Activated B cell treated with CpG ODN at 0.5 μM for 24 hours (primary cell): Measurements from ENCODE around the gene SDF2. TPM values are rescaled to one million over a fixed set of nuclear protein-coding genes. Genes with fewer than 3 reads are reported as not detected.

Experiments used
- ATAC-seq: fragments of 200-7000 bp; cut with Tn5 transposase; one replicate; pipeline ENCODE4 v1.10.0; 2021; ENCODE audit warnings: low read depth, mild to moderate bottlenecking, moderate library complexity
- CTCF ChIA-PET: fragments of 350-600 bp; sonication (Branson Sonifier 250); formaldehyde crosslinking; loops from one replicate; lab custom pipeline; 2021; ENCODE audit warnings: antibody characterized with exemption; lab: Charles Lee
- POLR2A ChIA-PET: fragments of 350-600 bp; sonication (Branson Sonifier 250); formaldehyde crosslinking; loops from one replicate; lab custom pipeline; 2021; ENCODE audit warnings: antibody characterized with exemption; lab: Charles Lee
- DNase-seq: peaks from one replicate; pipeline ENCODE4 v3.0.0; 2022
- H3K27ac Mint-ChIP-seq: one replicate; pipeline ENCODE4 v1.8.0; 2020; ENCODE audit warnings: mixed read lengths
- H3K27me3 Mint-ChIP-seq: one replicate; pipeline ENCODE4 v1.8.0; 2021; ENCODE audit warnings: mixed read lengths
- H3K36me3 Mint-ChIP-seq: one replicate; pipeline ENCODE4 v1.8.0; 2021; ENCODE audit warnings: low read depth, mixed read lengths
- H3K4me1 Mint-ChIP-seq: one replicate; pipeline ENCODE4 v1.8.0; 2021; ENCODE audit warnings: mixed read lengths
- H3K4me3 Mint-ChIP-seq: one replicate; pipeline ENCODE4 v1.8.0; 2020; ENCODE audit warnings: mild to moderate bottlenecking, mixed read lengths
- H3K9me3 Mint-ChIP-seq: one replicate; pipeline ENCODE4 v1.8.0; 2020; ENCODE audit warnings: mixed read lengths
- CTCF ChIP-seq: fragments of 200-600 bp; IDR thresholded peaks from one replicate; pipeline ENCODE4 v1.8.0; 2022; ENCODE audit warnings: antibody characterized with exemption, mild to moderate bottlenecking
- intact Hi-C: fragments of 100-400 bp; cut with micrococcal nuclease; formaldehyde crosslinking; loops from one replicate; pipeline ENCODE4 v1.15.1; 2024
- total RNA-seq: library from RNA; stranded (reverse); gene quantifications from 2 replicates; pipeline ENCODE4 v1.2.3, GENCODE V29; 2022

SDF2 gene
- total RNA-seq, 1 donor from 2014 or later, result 47.7 TPM

GRCh38 chr17:28702752-28703150 lies 41.0 kb upstream of the SDF2 start:
- ChIA-PET POLR2A (interaction anchor here (1.4 kb wide), 1 partner anchor 8 kb away, joined by 5 read pairs; the partner anchor contains the start of gene PROCA1), CTCF (no interaction called here)
- TF ChIP-seq CTCF, result no peak
- H3K4me1 Mint-ChIP-seq, result no peaks in the 10 kb centered on the region
- ATAC-seq (no peak), DNase-seq (no peak)
- no peak overlapping the region for H3K4me3 Mint-ChIP-seq
- H3K9me3 Mint-ChIP-seq, result no peaks in the 10 kb centered on the region
- H3K36me3 Mint-ChIP-seq, result peaks cover 75% of the 10 kb centered on the region
- no peak overlapping the region for H3K27ac Mint-ChIP-seq
- no peaks in the 10 kb centered on the region for H3K27me3 Mint-ChIP-seq
- intact Hi-C loops, result no loop called here

- Mint-ChIP-seq H3K27me3 (no peaks in the 10 kb centered on the region), H3K4me1 (no peaks in the 10 kb centered on the region), H3K36me3 (peaks cover 81% of the 10 kb centered on the region), H3K4me3 (no peak overlapping the region), H3K27ac (no peak overlapping the region), H3K9me3 (no peaks in the 10 kb centered on the region)
- CTCF ChIA-PET, result no interaction called here
- intact Hi-C loops, result no loop called here
- DNase-seq (no peak), ATAC-seq (no peak)
- no peak for TF ChIP-seq CTCF
- POLR2A ChIA-PET, result interaction anchor here (1.4 kb wide), 1 partner anchor 9 kb away, joined by 5 read pairs; the partner anchor contains the start of gene PROCA1
These were observed 40.5 kb upstream of the SDF2 start for GRCh38 chr17:28702026-28702751.

- intact Hi-C loops, result no loop called here
- no peaks in the 10 kb centered on the region for H3K4me1 Mint-ChIP-seq
- no peak for TF ChIP-seq CTCF
- ATAC-seq (no peak), DNase-seq (no peak)
- no peak overlapping the region for H3K4me3 Mint-ChIP-seq
- POLR2A ChIA-PET, result no interaction called here
- H3K36me3 Mint-ChIP-seq, result peaks cover 91% of the 10 kb centered on the region
- no peaks in the 10 kb centered on the region for H3K9me3 Mint-ChIP-seq
- no peaks in the 10 kb centered on the region for H3K27me3 Mint-ChIP-seq
- no peak overlapping the region for H3K27ac Mint-ChIP-seq
- CTCF ChIA-PET, result no interaction called here
These were observed 39.3 kb upstream of the SDF2 start for GRCh38 chr17:28700830-28701492.

- no peak overlapping the region for H3K4me3 Mint-ChIP-seq
These were observed 38.6 kb upstream of the SDF2 start for GRCh38 chr17:28700278-28700677.

More at GRCh38 chr17:28700278-28700677, 38.6 kb upstream of the SDF2 start:
- ATAC-seq, result no peak
- no peak overlapping the region for H3K27ac Mint-ChIP-seq
- no peaks in the 10 kb centered on the region for H3K27me3 Mint-ChIP-seq
- H3K36me3 Mint-ChIP-seq, result peaks cover 91% of the 10 kb centered on the region
- no peak for TF ChIP-seq CTCF
- CTCF ChIA-PET, result no interaction called here
- H3K4me1 Mint-ChIP-seq, result no peaks in the 10 kb centered on the region
- H3K9me3 Mint-ChIP-seq, result no peaks in the 10 kb centered on the region
- POLR2A ChIA-PET, result interaction anchor here (0.6 kb wide), 1 partner anchor 99 kb away, joined by 5 read pairs; no protein-coding TSS in a partner anchor
- no peak for DNase-seq
- intact Hi-C loops, result no loop called here
